H9 (cell line): ENCODE results near the gene TMOD3. TPM values are rescaled to one million over a fixed set of nuclear protein-coding genes. Genes with fewer than 3 reads are reported as not detected.
A peak's percentile ranks its signal among the peaks of the same experiment; 100 is the strongest.

ENCODE experiments used
- DNase-seq: peaks from one replicate; pipeline ENCODE4 v3.0.0-alpha.2; 2017
- H2AFZ ChIP-seq: one replicate; pipeline ENCODE4 v1.6.1; 2013; ENCODE audit warnings: mild to moderate bottlenecking, low read length, control low read depth, moderate library complexity
- H2AK5ac ChIP-seq: 2 replicates; pipeline ENCODE4 v1.6.1; 2013; ENCODE audit warnings: low read length, control low read depth, mixed read lengths; ENCODE audit not compliant: insufficient read length
- H2BK120ac ChIP-seq: one replicate; pipeline ENCODE4 v1.6.1; 2013; ENCODE audit warnings: low read depth, mild to moderate bottlenecking, low read length, control low read depth, inconsistent platforms; ENCODE audit not compliant: poor library complexity, severe bottlenecking
- H2BK12ac ChIP-seq: 2 replicates; pipeline ENCODE4 v1.6.1; 2013; ENCODE audit warnings: low read length, control low read depth, mixed read lengths, low read depth; ENCODE audit not compliant: insufficient read length
- H2BK15ac ChIP-seq: 2 replicates; pipeline ENCODE4 v1.6.1; 2013; ENCODE audit warnings: low read depth, low read length, control low read depth
- H2BK20ac ChIP-seq: one replicate; pipeline ENCODE4 v1.6.1; 2013; ENCODE audit warnings: low read depth, mild to moderate bottlenecking, low read length, control low read depth, inconsistent platforms; ENCODE audit not compliant: poor library complexity, severe bottlenecking
- H2BK5ac ChIP-seq: 2 replicates; pipeline ENCODE4 v1.6.1; 2013; ENCODE audit warnings: low read length, control low read depth, mixed read lengths; ENCODE audit not compliant: insufficient read length
- H3K14ac ChIP-seq: 2 replicates; pipeline ENCODE4 v1.6.1; 2013; ENCODE audit warnings: low read length, control low read depth; ENCODE audit not compliant: insufficient read depth
- H3K18ac ChIP-seq: 2 replicates; pipeline ENCODE4 v1.6.1; 2013; ENCODE audit warnings: low read depth, mild to moderate bottlenecking, mixed read lengths, low read length, control low read depth; ENCODE audit not compliant: insufficient read length
- H3K23ac ChIP-seq: 2 replicates; pipeline ENCODE4 v1.6.1; 2013; ENCODE audit warnings: low read length, control low read depth, mixed read lengths, low read depth; ENCODE audit not compliant: insufficient read length
- H3K23me2 ChIP-seq: 2 replicates; pipeline ENCODE4 v1.6.1; 2013; ENCODE audit warnings: low read depth, mild to moderate bottlenecking, mixed read lengths, low read length, control low read depth; ENCODE audit not compliant: insufficient read length, poor library complexity, severe bottlenecking
- H3K27ac ChIP-seq: 2 replicates; pipeline ENCODE4 v1.5.1; 2013; ENCODE audit warnings: low read length, control low read depth, mixed read lengths, low read depth; ENCODE audit not compliant: insufficient read length
- H3K27me3 ChIP-seq: 2 replicates; pipeline ENCODE4 v1.6.1; 2013; ENCODE audit warnings: low read length, control low read depth, inconsistent platforms; ENCODE audit not compliant: insufficient read depth
- H3K4ac ChIP-seq: 2 replicates; pipeline ENCODE4 v1.6.1; 2013; ENCODE audit warnings: low read depth, mild to moderate bottlenecking, control low read depth, inconsistent platforms, low read length, moderate library complexity
- H3K4me1 ChIP-seq: 2 replicates; pipeline ENCODE4 v1.6.1; 2013; ENCODE audit warnings: low read length, control low read depth, inconsistent platforms; ENCODE audit not compliant: insufficient read depth
- H3K4me2 ChIP-seq: 2 replicates; pipeline ENCODE4 v1.6.1; 2013; ENCODE audit warnings: low read length, control low read depth, mixed read lengths; ENCODE audit not compliant: insufficient read length, insufficient read depth
- H3K56ac ChIP-seq: 2 replicates; pipeline ENCODE4 v1.6.1; 2013; ENCODE audit warnings: low read depth, mild to moderate bottlenecking, mixed read lengths, low read length, control low read depth; ENCODE audit not compliant: insufficient read length
- H3K79me1 ChIP-seq: 2 replicates; pipeline ENCODE4 v1.6.1; 2013; ENCODE audit warnings: low read depth, mild to moderate bottlenecking, moderate library complexity, low read length, control low read depth, inconsistent platforms; ENCODE audit not compliant: insufficient read depth, poor library complexity, severe bottlenecking
- H3K79me2 ChIP-seq: 2 replicates; pipeline ENCODE4 v1.6.1; 2013; ENCODE audit warnings: low read length, control low read depth, inconsistent platforms; ENCODE audit not compliant: insufficient read depth
- H3K9ac ChIP-seq: 2 replicates; pipeline ENCODE4 v1.6.1; 2013; ENCODE audit warnings: low read length, control low read depth, mixed read lengths; ENCODE audit not compliant: insufficient read length; ENCODE audit errors: extremely low read depth
- H3K9me3 ChIP-seq: one replicate; pipeline ENCODE4 v1.6.1; 2013; ENCODE audit warnings: low read depth, low read length, inconsistent platforms; ENCODE audit not compliant: control insufficient read depth
- H3T11ph ChIP-seq: one replicate; pipeline ENCODE4 v1.6.1; 2013; ENCODE audit warnings: mild to moderate bottlenecking, low read length, control low read depth, inconsistent platforms
- H4K20me1 ChIP-seq: one replicate; pipeline ENCODE4 v1.6.1; 2013; ENCODE audit not compliant: control insufficient read depth, insufficient read length, insufficient read depth
- H4K5ac ChIP-seq: 2 replicates; pipeline ENCODE4 v1.6.1; 2013; ENCODE audit warnings: low read depth, mild to moderate bottlenecking, mixed read lengths, low read length, control low read depth; ENCODE audit not compliant: insufficient read length
- H4K8ac ChIP-seq: replicated peaks from 2 replicates; pipeline ENCODE4 v1.6.1; 2013; ENCODE audit warnings: low read length, control low read depth, mixed read lengths, low read depth; ENCODE audit not compliant: insufficient read length
- H4K91ac ChIP-seq: 2 replicates; pipeline ENCODE4 v1.6.1; 2013; ENCODE audit warnings: low read depth, mild to moderate bottlenecking, moderate library complexity, mixed read lengths, low read length, control low read depth; ENCODE audit not compliant: insufficient read length
- H3K27ac Mint-ChIP-seq, 3 experiments: 2 replicates in 2 of 3; 3 replicates in 1 of 3; pipeline ENCODE4 v1.8.0; 2020 to 2021; ENCODE audit warnings: mixed read lengths in 3 of 3, mild to moderate bottlenecking in 1 of 3, moderate library complexity in 1 of 3
- H3K27me3 Mint-ChIP-seq: 2 replicates; pipeline ENCODE4 v1.8.0; 2021; ENCODE audit warnings: low read depth, mild to moderate bottlenecking, moderate library complexity, mixed read lengths
- H3K36me3 Mint-ChIP-seq, 3 experiments: 2 replicates in 2 of 3; 3 replicates in 1 of 3; pipeline ENCODE4 v1.8.0; 2020 to 2021; ENCODE audit warnings: low read depth in 3 of 3, mixed read lengths in 3 of 3; ENCODE audit not compliant: insufficient read depth in 1 of 3
- H3K4me1 Mint-ChIP-seq, 2 experiments: 2 replicates each; pipeline ENCODE4 v1.8.0; 2020; ENCODE audit warnings: mixed read lengths in 2 of 2
- H3K4me3 Mint-ChIP-seq, 2 experiments: 2 replicates in 1 of 2; 3 replicates in 1 of 2; pipeline ENCODE4 v1.8.0; 2020 to 2021; ENCODE audit warnings: mild to moderate bottlenecking in 2 of 2, mixed read lengths in 2 of 2, moderate library complexity in 1 of 2
- H3K9me3 Mint-ChIP-seq, 2 experiments: 2 replicates in 1 of 2; 3 replicates in 1 of 2; pipeline ENCODE4 v1.8.0; 2020; ENCODE audit warnings: mild to moderate bottlenecking in 2 of 2, mixed read lengths in 2 of 2, moderate library complexity in 1 of 2
- WGBS: extraction: QIAGEN DNeasy Blood & Tissue Kit; methylation state at CpG from one replicate; pipeline ENCODE4 v1.1.7; 2013; ENCODE audit warnings: missing lambda C conversion rate, low lambda C conversion rate, mixed read lengths; ENCODE audit not compliant: insufficient read length; ENCODE audit errors: extremely low coverage; 5-methylcytosine and 5-hydroxymethylcytosine counted together
- total RNA-seq: library from RNA; stranded (reverse); gene quantifications from 2 replicates; pipeline ENCODE4 v1.2.1, GENCODE V29; 2021
- TF ChIP-seq, protein P1 (sequence below): fragments of 200-600 bp; sonication (generic); conservative IDR thresholded peaks from 3 replicates; pipeline ENCODE4 v1.8.0; 2021; ENCODE audit warnings: antibody characterized with exemption, mild to moderate bottlenecking

TMOD3 gene
- total RNA-seq, 1 experiment from 2014 or later, result 24.7 TPM

DNA sequence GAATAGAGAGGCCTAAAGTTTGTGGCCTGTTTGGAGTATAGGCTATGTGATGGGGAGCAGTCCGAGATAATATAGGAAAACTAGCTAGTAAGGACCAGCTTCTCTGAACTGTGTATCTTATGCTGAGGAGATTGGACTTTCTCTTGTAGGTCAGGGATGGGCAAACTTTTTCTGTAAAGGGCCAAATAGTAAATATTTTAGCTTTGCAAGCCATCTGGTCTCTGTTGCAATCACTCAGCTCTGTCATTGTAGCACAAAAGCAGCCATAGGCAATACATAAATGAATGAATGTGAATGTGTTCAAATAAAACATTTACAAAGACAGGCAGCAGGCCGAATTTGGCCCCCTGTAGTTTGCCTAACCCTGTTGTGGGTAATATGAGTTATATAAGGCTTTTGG lies 24.5 kb downstream of the TMOD3 start:
- TF ChIP-seq, protein P1, sequence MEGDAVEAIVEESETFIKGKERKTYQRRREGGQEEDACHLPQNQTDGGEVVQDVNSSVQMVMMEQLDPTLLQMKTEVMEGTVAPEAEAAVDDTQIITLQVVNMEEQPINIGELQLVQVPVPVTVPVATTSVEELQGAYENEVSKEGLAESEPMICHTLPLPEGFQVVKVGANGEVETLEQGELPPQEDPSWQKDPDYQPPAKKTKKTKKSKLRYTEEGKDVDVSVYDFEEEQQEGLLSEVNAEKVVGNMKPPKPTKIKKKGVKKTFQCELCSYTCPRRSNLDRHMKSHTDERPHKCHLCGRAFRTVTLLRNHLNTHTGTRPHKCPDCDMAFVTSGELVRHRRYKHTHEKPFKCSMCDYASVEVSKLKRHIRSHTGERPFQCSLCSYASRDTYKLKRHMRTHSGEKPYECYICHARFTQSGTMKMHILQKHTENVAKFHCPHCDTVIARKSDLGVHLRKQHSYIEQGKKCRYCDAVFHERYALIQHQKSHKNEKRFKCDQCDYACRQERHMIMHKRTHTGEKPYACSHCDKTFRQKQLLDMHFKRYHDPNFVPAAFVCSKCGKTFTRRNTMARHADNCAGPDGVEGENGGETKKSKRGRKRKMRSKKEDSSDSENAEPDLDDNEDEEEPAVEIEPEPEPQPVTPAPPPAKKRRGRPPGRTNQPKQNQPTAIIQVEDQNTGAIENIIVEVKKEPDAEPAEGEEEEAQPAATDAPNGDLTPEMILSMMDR, result no peak
- Histone ChIP-seq H3K18ac (no peak overlapping the region), H3K79me1 (peaks cover 3% of the 10 kb centered on the region), H3K27me3 (no peaks in the 10 kb centered on the region), H2BK20ac (no peak overlapping the region), H2BK120ac (no peak overlapping the region), H3K9ac (no peak overlapping the region), H3K27ac (no peak overlapping the region), H3K23ac (no peak overlapping the region), H3K23me2 (no peaks in the 10 kb centered on the region), H4K91ac (no peak overlapping the region), H4K5ac (no peak overlapping the region), H2BK5ac (no peak overlapping the region), H3K14ac (no peak overlapping the region), H4K8ac (no peak overlapping the region), H3K9me3 (no peaks in the 10 kb centered on the region), H2AFZ (no peak overlapping the region), H3K4me1 (peaks cover 9% of the 10 kb centered on the region; the same call in 1 of the 2 replicates), H3K4ac (no peak overlapping the region), H3K56ac (no peak overlapping the region), H2BK15ac (no peak overlapping the region), H4K20me1 (no peaks in the 10 kb centered on the region), H3T11ph (no peak overlapping the region), H2AK5ac (no peak overlapping the region), H2BK12ac (no peak overlapping the region), H3K4me2 (no peak overlapping the region), H3K79me2 (no peaks in the 10 kb centered on the region)
- Mint-ChIP-seq H3K27me3 (no peaks in the 10 kb centered on the region), H3K9me3 (no peaks in the 10 kb centered on the region), H3K4me1 (peaks cover 34 to 38% of the 10 kb centered on the region in 2 experiments), H3K4me3 (no peak overlapping the region), H3K36me3 (no peaks in the 10 kb centered on the region), H3K27ac (peak overlapping the region in 2 of 3 experiments; percentile 11; a peak in 3 of 7 replicates)
- no peak for DNase-seq
- no CpG with 5 or more reads among the region's 2 CpGs for WGBS
